B cell (primary cell): Measurements from ENCODE around the gene HLX. TPM values are rescaled to one million over a fixed set of nuclear protein-coding genes. Genes with fewer than 3 reads are reported as not detected.
A peak's percentile ranks its signal among the peaks of the same experiment; 100 is the strongest.

Source experiments
- ATAC-seq: fragments of 200-7000 bp; cut with Tn5 transposase; one replicate; pipeline ENCODE4 v1.10.0; 2021; ENCODE audit warnings: low read depth, mild to moderate bottlenecking, moderate number of reproducible peaks, moderate library complexity
- CTCF ChIA-PET: fragments of 350-600 bp; sonication (Branson Sonifier 250); formaldehyde crosslinking; loops from one replicate; lab custom pipeline; 2021; ENCODE audit warnings: antibody characterized with exemption, inconsistent platforms; lab: Charles Lee
- POLR2A ChIA-PET: fragments of 350-600 bp; sonication (Branson Sonifier 250); formaldehyde crosslinking; loops from one replicate; lab custom pipeline; 2021; ENCODE audit warnings: antibody characterized with exemption; lab: Charles Lee
- DNase-seq: peaks from one replicate; pipeline ENCODE4 v3.0.0; 2013
- H2AFZ ChIP-seq: 2 replicates; pipeline ENCODE4 v1.6.1; 2012; ENCODE audit warnings: mild to moderate bottlenecking, low read depth, low read length; ENCODE audit not compliant: insufficient read depth, poor library complexity, severe bottlenecking
- H3K27ac ChIP-seq, 2 donors: 1 replicate in 1 of 2; 2 replicates in 1 of 2; pipeline ENCODE4 v1.5.1; 2012 to 2013; ENCODE audit warnings: low read length in 2 of 2, mild to moderate bottlenecking in 2 of 2, moderate library complexity in 1 of 2
- H3K27me3 ChIP-seq, 4 experiments: fragments of 200-600 bp in 1 of 4; sonication (generic) in 1 of 4; replicated peaks in 1 of 4; 1 replicate in 2 of 4; 2 replicates in 2 of 4; pipeline versions ENCODE4 v1.6.1 to v1.7.0; 2013 to 2016; ENCODE audit warnings: low read length in 3 of 4, mild to moderate bottlenecking in 2 of 4, mixed read lengths in 1 of 4, moderate library complexity in 1 of 4; ENCODE audit not compliant: insufficient read depth in 4 of 4, control insufficient read depth in 3 of 4; ENCODE audit errors: control extremely low read depth in 1 of 4
- H3K36me3 ChIP-seq, 2 experiments: replicated peaks in 1 of 2; 1 replicate in 1 of 2; 2 replicates in 1 of 2; pipeline versions ENCODE4 v1.6.1 to v1.7.1; 2013; ENCODE audit warnings: low read length in 1 of 2; ENCODE audit not compliant: insufficient read depth in 2 of 2, control insufficient read depth in 1 of 2; ENCODE audit errors: control extremely low read depth in 1 of 2, extremely low read depth in 1 of 2
- H3K4me1 ChIP-seq, 2 donors: fragments of 200-600 bp in 1 of 2; sonication (generic) in 1 of 2; 1 replicate in 1 of 2; 2 replicates in 1 of 2; pipeline versions ENCODE4 v1.5.1 to v1.6.1; 2013 to 2017; ENCODE audit warnings: low read length in 2 of 2; ENCODE audit not compliant: control insufficient read depth in 2 of 2, insufficient read depth in 2 of 2
- H3K4me2 ChIP-seq: replicated peaks from 2 replicates; pipeline ENCODE3; 2012; ENCODE audit warnings: mild to moderate bottlenecking, low read depth, low read length; ENCODE audit not compliant: poor library complexity, severe bottlenecking
- H3K4me3 ChIP-seq, 5 experiments: fragments of 200-600 bp in 1 of 5; sonication (generic) in 1 of 5; 1 replicate in 3 of 5; 2 replicates in 2 of 5; pipeline versions ENCODE4 v1.5.1 to v1.7.0; 2011 to 2016; ENCODE audit warnings: low read length in 4 of 5, mild to moderate bottlenecking in 4 of 5, low read depth in 2 of 5, control low read depth in 1 of 5, moderate library complexity in 1 of 5; ENCODE audit not compliant: insufficient read depth in 1 of 5; ENCODE audit errors: control extremely low read depth in 1 of 5, extremely low read depth in 1 of 5
- H3K79me2 ChIP-seq: fragments of 200-600 bp; sonication (generic); one replicate; pipeline ENCODE4 v1.6.0; 2016; ENCODE audit warnings: low read length; ENCODE audit not compliant: control insufficient read depth, insufficient read depth
- H3K9ac ChIP-seq: fragments of 200-600 bp; sonication (generic); 2 replicates; pipeline ENCODE4 v1.6.1; 2017; ENCODE audit warnings: mild to moderate bottlenecking, low read length, moderate library complexity
- H3K9me3 ChIP-seq, 3 donors: one replicate each; pipeline versions ENCODE4 v1.6.1 to v1.7.1; 2013; ENCODE audit warnings: low read length in 2 of 3; ENCODE audit not compliant: control insufficient read depth in 2 of 3, insufficient read depth in 1 of 3; ENCODE audit errors: control extremely low read depth in 1 of 3
- H4K20me1 ChIP-seq: 2 replicates; pipeline ENCODE4 v1.6.0; 2012; ENCODE audit warnings: mild to moderate bottlenecking, low read length; ENCODE audit not compliant: insufficient read depth, control insufficient read depth, poor library complexity, severe bottlenecking
- H3K27ac Mint-ChIP-seq: one replicate; pipeline ENCODE4 v1.8.0; 2021; ENCODE audit warnings: mixed read lengths
- H3K27me3 Mint-ChIP-seq: one replicate; pipeline ENCODE4 v1.8.0; 2021; ENCODE audit warnings: mixed read lengths
- H3K4me1 Mint-ChIP-seq: one replicate; pipeline ENCODE4 v1.8.0; 2021; ENCODE audit warnings: mixed read lengths
- H3K4me3 Mint-ChIP-seq: one replicate; pipeline ENCODE4 v1.8.0; 2021; ENCODE audit warnings: mixed read lengths
- H3K9me3 Mint-ChIP-seq: one replicate; pipeline ENCODE4 v1.8.0; 2022; ENCODE audit warnings: mixed read lengths; ENCODE audit not compliant: insufficient read depth
- CTCF ChIP-seq: fragments of 200-600 bp; IDR thresholded peaks from one replicate; pipeline ENCODE4 v1.8.0; 2022; ENCODE audit warnings: antibody characterized with exemption, mild to moderate bottlenecking
- EZH2 ChIP-seq: IDR thresholded peaks from 2 replicates; pipeline ENCODE4 v1.6.1; 2012; ENCODE audit warnings: borderline replicate concordance, low read depth, mild to moderate bottlenecking, moderate library complexity, low read length; ENCODE audit not compliant: insufficient read depth, poor library complexity, severe bottlenecking
- WGBS: methylation state at CpG from one replicate; pipeline ENCODE4 v1.1.5; 2013; ENCODE audit warnings: missing lambda C conversion rate; ENCODE audit not compliant: insufficient coverage; 5-methylcytosine and 5-hydroxymethylcytosine counted together
- intact Hi-C: fragments of 100-400 bp; cut with micrococcal nuclease; formaldehyde crosslinking; loops from one replicate; pipeline ENCODE4 v1.10.0; 2022
- polyA plus RNA-seq: library from polyadenylated mRNA; depleted of rRNA; stranded (reverse); fragments of >200 nt; gene quantifications from 2 replicates; pipeline ENCODE4 v1.2.3, GENCODE V29; 2012
- total RNA-seq, 2 donors: library from RNA; stranded (reverse); fragments of 120-200 nt in 1 of 2; gene quantifications; 1 replicate in 1 of 2; 2 replicates in 1 of 2; pipeline versions ENCODE4 v1.2.3 to v1.2.4, GENCODE V29; 2013 to 2022

Gene HLX
- total and polyA plus RNA-seq, 2 donors (not counting 1 experiment from before 2014, with no cell fraction given): 3.4 to 9.1 TPM

DNA sequence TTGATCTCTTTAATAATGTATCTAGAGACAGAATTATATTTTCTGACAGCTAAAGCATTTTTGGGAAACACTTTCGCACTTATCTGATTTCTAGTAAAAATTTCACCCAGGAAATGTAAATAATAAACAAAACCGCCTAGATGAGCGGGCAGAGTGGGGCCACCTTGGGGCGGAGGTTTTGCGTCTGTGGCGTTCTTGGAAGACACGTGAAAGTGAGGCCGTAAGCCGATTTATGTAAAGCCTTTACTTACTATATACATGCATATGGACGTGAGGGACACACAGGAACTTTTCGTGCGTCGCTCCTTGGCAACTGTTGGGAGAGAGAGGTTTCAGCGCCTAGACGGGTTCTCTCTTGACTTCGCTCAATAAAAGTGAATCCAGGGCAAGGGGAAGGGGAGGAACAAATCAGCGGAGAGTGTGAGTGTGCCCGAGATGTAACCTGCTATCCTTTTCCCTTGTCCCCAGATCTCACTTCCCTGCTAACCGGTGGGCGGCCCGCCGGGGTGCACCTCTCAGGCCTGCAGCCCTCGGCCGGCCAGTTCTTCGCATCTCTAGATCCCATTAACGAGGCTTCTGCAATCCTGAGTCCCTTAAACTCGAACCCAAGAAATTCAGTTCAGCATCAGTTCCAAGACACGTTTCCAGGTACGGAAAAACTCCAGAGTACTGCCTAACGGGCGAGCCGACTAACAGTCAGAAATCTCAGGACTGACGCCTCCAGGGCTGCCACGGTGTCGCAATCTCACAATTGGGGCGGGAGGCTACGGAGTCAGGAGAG is 1.7 kb downstream of the HLX start:
- H3K27me3 ChIP-seq: peaks cover 0 to 59% (median 19%) of the 10 kb centered on the region in 4 experiments
- no peaks in the 10 kb centered on the region for H4K20me1 ChIP-seq
- peaks cover 10% of the 10 kb centered on the region for H3K27me3 Mint-ChIP-seq
- no peaks in the 10 kb centered on the region for H3K9me3 Mint-ChIP-seq
- peaks cover 37 to 50% of the 10 kb centered on the region in 2 donors for H3K4me1 ChIP-seq
- TF ChIP-seq CTCF (no peak), EZH2 (no peak)
- intact Hi-C loops: loop anchor here (1.0 kb wide), 1 partner anchor 9 kb away; no protein-coding TSS in a partner anchor
- peaks cover 52% of the 10 kb centered on the region for H3K4me1 Mint-ChIP-seq
- DNase-seq (peak; percentile 68), ATAC-seq (no peak)
- H3K36me3 ChIP-seq: no peaks in the 10 kb centered on the region
- ChIA-PET POLR2A (no interaction called here), CTCF (interaction anchor here (1.0 kb wide), 1 partner anchor 322 kb away, joined by 7 read pairs; no protein-coding TSS in a partner anchor)
- H3K27ac Mint-ChIP-seq: peak overlapping the region; percentile 85
- 15% methylated on average over 25 of the region's 37 CpGs for whole genome bisulfite sequencing
- peaks cover 0 to 30% (median 0%) of the 10 kb centered on the region in 3 donors for H3K9me3 ChIP-seq
- peak overlapping the region; percentile 89 for H3K4me3 Mint-ChIP-seq
- H2AFZ ChIP-seq: peak overlapping the region; percentile 69
- H3K4me2 ChIP-seq: peak overlapping the region; percentile 94
- peak overlapping the region; percentile 62 to 84 (median 75) for H3K4me3 ChIP-seq
- H3K79me2 ChIP-seq: no peaks in the 10 kb centered on the region
- peak overlapping the region; percentile 77 for H3K9ac ChIP-seq
- H3K27ac ChIP-seq: no peak overlapping the region
